Measurements from ENCODE around the gene APOBEC2. TPM values are rescaled to one million over a fixed set of nuclear protein-coding genes. Genes with fewer than 3 reads are reported as not detected.
A peak's percentile ranks its signal among the peaks of the same experiment; 100 is the strongest.

The APOBEC2 gene
- total and polyA plus RNA-seq, 3 experiments from 2014 or later, result not detected

GRCh38 chr6:41054511-41054910 is 1.5 kb downstream of the APOBEC2 start:
- Mint-ChIP-seq H3K4me1 (peaks cover 14 to 17% (median 14%) of the 10 kb centered on the region in 3 donors), H3K27me3 (no peaks in the 10 kb centered on the region), H3K4me3 (no peak overlapping the region), H3K27ac (no peak overlapping the region), H3K36me3 (peaks cover 0 to 45% (median 16%) of the 10 kb centered on the region in 3 donors), H3K9me3 (no peaks in the 10 kb centered on the region)
- Histone ChIP-seq H3K36me3 (ENCODE audit: insufficient read depth, low read length) (no peaks in the 10 kb centered on the region), H3K9me3 (ENCODE audit: low read length) (no peaks in the 10 kb centered on the region), H3K27me3 (ENCODE audit: insufficient read depth, low read length, poor library complexity, severe bottlenecking) (no peaks in the 10 kb centered on the region), H3K4me3 (ENCODE audit: low read length) (no peak overlapping the region), H3K27ac (ENCODE audit: low read depth, low read length) (no peak overlapping the region), H3K4me1 (ENCODE audit: insufficient read depth, low read length) (peaks cover 18% of the 10 kb centered on the region)
- no peak for DNase-seq
- ChIA-PET POLR2A (no interaction called here), CTCF (interaction anchor here (0.9 to 5.0 kb wide), 4 partner anchors 11 to 27 kb away, joined by 3 to 22 read pairs (median 4); no protein-coding TSS in a partner anchor)

GRCh38 chr6:41055149-41055548 is 2.1 kb downstream of the APOBEC2 start:
- no peaks in the 10 kb centered on the region for H3K9me3 ChIP-seq (ENCODE audit: low read length)
- H3K36me3 Mint-ChIP-seq, result peaks cover 0 to 46% (median 20%) of the 10 kb centered on the region in 3 donors
- H3K27me3 ChIP-seq (ENCODE audit: insufficient read depth, low read length, poor library complexity, severe bottlenecking), result no peaks in the 10 kb centered on the region
- DNase-seq, result no peak
- ChIA-PET POLR2A (no interaction called here), CTCF (interaction anchor here (0.9 to 5.0 kb wide), 5 partner anchors 11 to 27 kb away, joined by 3 to 22 read pairs (median 5); partner anchors contain the start of gene UNC5CL)
- H3K36me3 ChIP-seq (ENCODE audit: insufficient read depth, low read length), result no peaks in the 10 kb centered on the region
- H3K4me1 ChIP-seq (ENCODE audit: insufficient read depth, low read length), result peaks cover 18% of the 10 kb centered on the region
- peaks cover 14 to 17% (median 14%) of the 10 kb centered on the region in 3 donors for H3K4me1 Mint-ChIP-seq
- no peak overlapping the region for H3K4me3 Mint-ChIP-seq
- H3K27me3 Mint-ChIP-seq, result no peaks in the 10 kb centered on the region
- no peaks in the 10 kb centered on the region for H3K9me3 Mint-ChIP-seq
- H3K4me3 ChIP-seq (ENCODE audit: low read length), result no peak overlapping the region
- no peak overlapping the region for H3K27ac ChIP-seq (ENCODE audit: low read depth, low read length)
- peak overlapping the region in 1 of 8 donors; percentile 5 for H3K27ac Mint-ChIP-seq

- H3K4me1 Mint-ChIP-seq, result peaks cover 9 to 10% (median 9%) of the 10 kb centered on the region in 3 donors
- peaks cover 11% of the 10 kb centered on the region for H3K4me1 ChIP-seq (ENCODE audit: insufficient read depth, low read length)
- H3K27ac ChIP-seq (ENCODE audit: low read depth, low read length), result no peak overlapping the region
- CTCF ChIA-PET, result interaction anchor here (1.4 to 5.0 kb wide), 3 partner anchors 9 to 29 kb away, joined by 3 to 22 read pairs (median 8); partner anchors contain the start of gene UNC5CL
- no peak overlapping the region for H3K4me3 Mint-ChIP-seq
- no peak overlapping the region for H3K4me3 ChIP-seq (ENCODE audit: low read length)
- H3K27me3 ChIP-seq (ENCODE audit: insufficient read depth, low read length, poor library complexity, severe bottlenecking), result no peaks in the 10 kb centered on the region
- H3K27me3 Mint-ChIP-seq, result no peaks in the 10 kb centered on the region
- no peaks in the 10 kb centered on the region for H3K9me3 ChIP-seq (ENCODE audit: low read length)
- no peaks in the 10 kb centered on the region for H3K9me3 Mint-ChIP-seq
- H3K36me3 Mint-ChIP-seq, result peaks cover 0 to 56% (median 21%) of the 10 kb centered on the region in 3 donors
- DNase-seq, result no peak
- POLR2A ChIA-PET, result no interaction called here
- no peak overlapping the region for H3K27ac Mint-ChIP-seq
- H3K36me3 ChIP-seq (ENCODE audit: insufficient read depth, low read length), result peaks cover 5% of the 10 kb centered on the region
These were observed 3.9 kb downstream of the APOBEC2 start for GRCh38 chr6:41056768-41057490.

GRCh38 chr6:41058783-41059181 is 5.8 kb downstream of the APOBEC2 start:
- Histone ChIP-seq H3K27ac (ENCODE audit: low read depth, low read length) (no peak overlapping the region), H3K36me3 (ENCODE audit: insufficient read depth, low read length) (peaks cover 12% of the 10 kb centered on the region), H3K27me3 (ENCODE audit: insufficient read depth, low read length, poor library complexity, severe bottlenecking) (no peaks in the 10 kb centered on the region), H3K9me3 (ENCODE audit: low read length) (no peaks in the 10 kb centered on the region), H3K4me3 (ENCODE audit: low read length) (no peak overlapping the region), H3K4me1 (ENCODE audit: insufficient read depth, low read length) (no peaks in the 10 kb centered on the region)
- peaks cover 0 to 72% (median 21%) of the 10 kb centered on the region in 3 donors for H3K36me3 Mint-ChIP-seq
- no peaks in the 10 kb centered on the region for H3K27me3 Mint-ChIP-seq
- no peaks in the 10 kb centered on the region for H3K4me1 Mint-ChIP-seq
- no peak for DNase-seq
- ChIA-PET POLR2A (no interaction called here), CTCF (interaction anchor here (1.5 kb wide), 1 partner anchor 30 kb away, joined by 4 read pairs; no protein-coding TSS in a partner anchor)
- H3K27ac Mint-ChIP-seq, result peak overlapping the region in 1 of 8 donors; percentile 55
- H3K9me3 Mint-ChIP-seq, result no peaks in the 10 kb centered on the region
- no peak overlapping the region for H3K4me3 Mint-ChIP-seq

GRCh38 chr6:41059556-41059955 is 6.6 kb downstream of the APOBEC2 start:
- Mint-ChIP-seq H3K4me1 (no peaks in the 10 kb centered on the region), H3K27me3 (no peaks in the 10 kb centered on the region), H3K4me3 (no peak overlapping the region), H3K9me3 (no peaks in the 10 kb centered on the region), H3K27ac (peak overlapping the region in 1 of 8 donors; percentile 3), H3K36me3 (peaks cover 0 to 80% (median 21%) of the 10 kb centered on the region in 3 donors)
- Histone ChIP-seq H3K27me3 (ENCODE audit: insufficient read depth, low read length, poor library complexity, severe bottlenecking) (no peaks in the 10 kb centered on the region), H3K4me1 (ENCODE audit: insufficient read depth, low read length) (no peaks in the 10 kb centered on the region), H3K4me3 (ENCODE audit: low read length) (no peak overlapping the region), H3K9me3 (ENCODE audit: low read length) (no peaks in the 10 kb centered on the region), H3K36me3 (ENCODE audit: insufficient read depth, low read length) (peaks cover 20% of the 10 kb centered on the region), H3K27ac (ENCODE audit: low read depth, low read length) (no peak overlapping the region)
- CTCF ChIA-PET, result interaction anchor here (1.0 to 1.5 kb wide), 2 partner anchors 10 to 31 kb away, joined by 4 to 5 read pairs; no protein-coding TSS in a partner anchor
- DNase-seq, result no peak
- POLR2A ChIA-PET, result no interaction called here

- H3K27ac ChIP-seq (ENCODE audit: low read depth, low read length), result no peak overlapping the region
- Mint-ChIP-seq H3K9me3 (no peaks in the 10 kb centered on the region), H3K4me3 (no peak overlapping the region), H3K27me3 (no peaks in the 10 kb centered on the region), H3K36me3 (peaks cover 0 to 83% (median 16%) of the 10 kb centered on the region in 3 donors), H3K27ac (peak overlapping the region in 1 of 8 donors; percentile 63), H3K4me1 (peaks cover 0 to 2% (median 0%) of the 10 kb centered on the region in 3 donors)
- POLR2A ChIA-PET, result no interaction called here
- H3K9me3 ChIP-seq (ENCODE audit: low read length), result no peaks in the 10 kb centered on the region
- peaks cover 29% of the 10 kb centered on the region for H3K36me3 ChIP-seq (ENCODE audit: insufficient read depth, low read length)
- H3K27me3 ChIP-seq (ENCODE audit: insufficient read depth, low read length, poor library complexity, severe bottlenecking), result no peaks in the 10 kb centered on the region
- DNase-seq, result no peak
- H3K4me1 ChIP-seq (ENCODE audit: insufficient read depth, low read length), result no peaks in the 10 kb centered on the region
- CTCF ChIA-PET, result interaction anchor here (0.7 kb wide), 2 partner anchors 36 to 49 kb away, joined by 4 read pairs; no protein-coding TSS in a partner anchor
- no peak overlapping the region for H3K4me3 ChIP-seq (ENCODE audit: low read length)
These were observed 8.3 kb downstream of the APOBEC2 start for GRCh38 chr6:41061196-41061726.

- H3K36me3 Mint-ChIP-seq, result peaks cover 5 to 83% (median 16%) of the 10 kb centered on the region in 3 donors
- no peak overlapping the region for H3K27ac ChIP-seq (ENCODE audit: low read depth, low read length)
- peaks cover 30% of the 10 kb centered on the region for H3K36me3 ChIP-seq (ENCODE audit: insufficient read depth, low read length)
- H3K9me3 ChIP-seq (ENCODE audit: low read length), result no peaks in the 10 kb centered on the region
- H3K9me3 Mint-ChIP-seq, result no peaks in the 10 kb centered on the region
- POLR2A ChIA-PET, result no interaction called here
- H3K4me1 Mint-ChIP-seq, result peaks cover 6 to 10% (median 6%) of the 10 kb centered on the region in 3 donors
- no peak overlapping the region for H3K27ac Mint-ChIP-seq
- CTCF ChIA-PET, result no interaction called here
- no peak overlapping the region for H3K4me3 ChIP-seq (ENCODE audit: low read length)
- H3K27me3 ChIP-seq (ENCODE audit: insufficient read depth, low read length, poor library complexity, severe bottlenecking), result no peaks in the 10 kb centered on the region
- H3K4me3 Mint-ChIP-seq, result no peak overlapping the region
- no peaks in the 10 kb centered on the region for H3K27me3 Mint-ChIP-seq
- H3K4me1 ChIP-seq (ENCODE audit: insufficient read depth, low read length), result no peaks in the 10 kb centered on the region
- DNase-seq, result no peak
These were observed 9.1 kb downstream of the APOBEC2 start for GRCh38 chr6:41062056-41062455.

GRCh38 chr6:41063884-41064285 is 10.9 kb downstream of the APOBEC2 start:
- Histone ChIP-seq H3K36me3 (ENCODE audit: insufficient read depth, low read length) (peaks cover 45% of the 10 kb centered on the region), H3K4me1 (ENCODE audit: insufficient read depth, low read length) (no peaks in the 10 kb centered on the region), H3K27me3 (ENCODE audit: insufficient read depth, low read length, poor library complexity, severe bottlenecking) (no peaks in the 10 kb centered on the region), H3K4me3 (ENCODE audit: low read length) (no peak overlapping the region), H3K9me3 (ENCODE audit: low read length) (no peaks in the 10 kb centered on the region), H3K27ac (ENCODE audit: low read depth, low read length) (no peak overlapping the region)
- Mint-ChIP-seq H3K36me3 (peaks cover 9 to 91% (median 16%) of the 10 kb centered on the region in 3 donors), H3K4me3 (no peak overlapping the region), H3K9me3 (no peaks in the 10 kb centered on the region), H3K4me1 (peaks cover 7 to 13% (median 10%) of the 10 kb centered on the region in 3 donors), H3K27ac (peak overlapping the region in 1 of 8 donors; percentile 2), H3K27me3 (no peaks in the 10 kb centered on the region)
- CTCF ChIA-PET, result interaction anchor here (0.6 to 2.0 kb wide), 3 partner anchors 24 to 36 kb away, joined by 3 to 5 read pairs (median 4); no protein-coding TSS in a partner anchor
- POLR2A ChIA-PET, result no interaction called here
- DNase-seq, result no peak
